HFFc6 (cell line): Measurements from ENCODE around the gene SPX. TPM values are rescaled to one million over a fixed set of nuclear protein-coding genes. Genes with fewer than 3 reads are reported as not detected.

Source experiments
- DNase-seq: peaks from one replicate; pipeline ENCODE4 v3.0.0-alpha.2; 2018
- H3K27ac Mint-ChIP-seq: 2 replicates; pipeline ENCODE4 v1.8.0; 2020; ENCODE audit warnings: mild to moderate bottlenecking, mixed read lengths
- H3K27me3 Mint-ChIP-seq: 2 replicates; pipeline ENCODE4 v1.8.0; 2021; ENCODE audit warnings: mild to moderate bottlenecking, moderate library complexity, mixed read lengths; ENCODE audit not compliant: insufficient read depth
- H3K36me3 Mint-ChIP-seq: 2 replicates; pipeline ENCODE4 v1.8.0; 2021; ENCODE audit warnings: low read depth, mixed read lengths
- H3K4me1 Mint-ChIP-seq: 2 replicates; pipeline ENCODE4 v1.8.0; 2020; ENCODE audit warnings: low read depth, mixed read lengths
- H3K4me3 Mint-ChIP-seq: 2 replicates; pipeline ENCODE4 v1.8.0; 2020; ENCODE audit warnings: mild to moderate bottlenecking, moderate library complexity, mixed read lengths
- H3K9me3 Mint-ChIP-seq: 2 replicates; pipeline ENCODE4 v1.8.0; 2020; ENCODE audit warnings: mild to moderate bottlenecking, mixed read lengths
- total RNA-seq, 6 experiments: library from RNA; stranded (reverse); fragmentation: NEBNext Ultra II Directional; extraction: Animal tissue kit (Norgen Biotek cat#: 25700); gene quantifications; 2 replicates in 1 of 6; 3 replicates in 5 of 6; pipeline ENCODE4 v1.2.3, GENCODE V29; 2021
- TF ChIP-seq, protein P1 (sequence below): fragments of 200-600 bp; sonication (generic); IDR thresholded peaks from 2 replicates; pipeline ENCODE4 v1.5.0; 2021; ENCODE audit warnings: antibody characterized with exemption, mild to moderate bottlenecking

The SPX gene
- total RNA-seq, 6 experiments from 2014 or later: not detected

DNA sequence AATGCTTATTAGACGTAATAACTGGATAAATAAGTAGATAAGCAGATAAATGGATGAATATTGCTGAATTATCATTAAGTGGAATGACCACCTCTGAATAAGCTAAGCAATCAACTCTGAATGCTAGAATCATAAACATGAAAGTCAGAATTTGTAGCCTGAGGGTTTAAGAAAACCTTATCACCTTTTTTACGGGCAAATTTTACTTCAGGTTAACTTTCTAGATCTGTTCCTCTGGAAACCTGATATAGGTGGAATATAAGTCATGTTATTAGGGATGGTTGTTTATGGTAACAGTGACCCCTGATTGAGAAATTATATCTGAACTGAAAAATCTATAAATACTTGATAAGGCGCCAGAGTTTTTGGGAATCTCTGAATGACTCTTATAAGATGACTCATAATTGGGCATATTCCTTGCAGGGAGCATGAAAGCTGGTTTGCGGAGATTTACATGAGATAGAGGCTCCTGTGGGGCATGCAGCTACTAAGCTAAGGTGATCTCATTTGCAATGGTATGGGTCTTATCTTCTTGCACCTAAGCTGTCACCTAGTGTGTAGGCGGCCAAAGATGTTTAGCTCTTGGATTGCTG, 12.1 kb downstream of the SPX start:
- H3K27me3 Mint-ChIP-seq: peaks cover 6% of the 10 kb centered on the region
- H3K36me3 Mint-ChIP-seq: no peaks in the 10 kb centered on the region
- no peak overlapping the region for H3K27ac Mint-ChIP-seq
- no peak for DNase-seq
- no peak overlapping the region for H3K4me3 Mint-ChIP-seq
- TF ChIP-seq, protein P1, sequence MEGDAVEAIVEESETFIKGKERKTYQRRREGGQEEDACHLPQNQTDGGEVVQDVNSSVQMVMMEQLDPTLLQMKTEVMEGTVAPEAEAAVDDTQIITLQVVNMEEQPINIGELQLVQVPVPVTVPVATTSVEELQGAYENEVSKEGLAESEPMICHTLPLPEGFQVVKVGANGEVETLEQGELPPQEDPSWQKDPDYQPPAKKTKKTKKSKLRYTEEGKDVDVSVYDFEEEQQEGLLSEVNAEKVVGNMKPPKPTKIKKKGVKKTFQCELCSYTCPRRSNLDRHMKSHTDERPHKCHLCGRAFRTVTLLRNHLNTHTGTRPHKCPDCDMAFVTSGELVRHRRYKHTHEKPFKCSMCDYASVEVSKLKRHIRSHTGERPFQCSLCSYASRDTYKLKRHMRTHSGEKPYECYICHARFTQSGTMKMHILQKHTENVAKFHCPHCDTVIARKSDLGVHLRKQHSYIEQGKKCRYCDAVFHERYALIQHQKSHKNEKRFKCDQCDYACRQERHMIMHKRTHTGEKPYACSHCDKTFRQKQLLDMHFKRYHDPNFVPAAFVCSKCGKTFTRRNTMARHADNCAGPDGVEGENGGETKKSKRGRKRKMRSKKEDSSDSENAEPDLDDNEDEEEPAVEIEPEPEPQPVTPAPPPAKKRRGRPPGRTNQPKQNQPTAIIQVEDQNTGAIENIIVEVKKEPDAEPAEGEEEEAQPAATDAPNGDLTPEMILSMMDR: no peak
- no peaks in the 10 kb centered on the region for H3K9me3 Mint-ChIP-seq
- H3K4me1 Mint-ChIP-seq: no peaks in the 10 kb centered on the region

GRCh38 chr12:21539797-21540196, 13.7 kb downstream of the SPX start:
- no peak overlapping the region for H3K4me3 Mint-ChIP-seq
- H3K9me3 Mint-ChIP-seq: no peaks in the 10 kb centered on the region
- H3K27ac Mint-ChIP-seq: no peak overlapping the region
- peaks cover 1% of the 10 kb centered on the region for H3K27me3 Mint-ChIP-seq
- DNase-seq: no peak
- TF ChIP-seq, protein P1: no peak
- H3K36me3 Mint-ChIP-seq: no peaks in the 10 kb centered on the region
- no peaks in the 10 kb centered on the region for H3K4me1 Mint-ChIP-seq

- no peaks in the 10 kb centered on the region for H3K36me3 Mint-ChIP-seq
- H3K4me3 Mint-ChIP-seq: no peak overlapping the region
- no peak for DNase-seq
- peaks cover 1% of the 10 kb centered on the region; the same call in 1 of the 2 replicates for H3K27me3 Mint-ChIP-seq
- peaks cover 6% of the 10 kb centered on the region for H3K4me1 Mint-ChIP-seq
- no peaks in the 10 kb centered on the region for H3K9me3 Mint-ChIP-seq
- H3K27ac Mint-ChIP-seq: no peak overlapping the region
- TF ChIP-seq, protein P1: no peak
These were observed 15.7 kb downstream of the SPX start for GRCh38 chr12:21541773-21542172.

DNA sequence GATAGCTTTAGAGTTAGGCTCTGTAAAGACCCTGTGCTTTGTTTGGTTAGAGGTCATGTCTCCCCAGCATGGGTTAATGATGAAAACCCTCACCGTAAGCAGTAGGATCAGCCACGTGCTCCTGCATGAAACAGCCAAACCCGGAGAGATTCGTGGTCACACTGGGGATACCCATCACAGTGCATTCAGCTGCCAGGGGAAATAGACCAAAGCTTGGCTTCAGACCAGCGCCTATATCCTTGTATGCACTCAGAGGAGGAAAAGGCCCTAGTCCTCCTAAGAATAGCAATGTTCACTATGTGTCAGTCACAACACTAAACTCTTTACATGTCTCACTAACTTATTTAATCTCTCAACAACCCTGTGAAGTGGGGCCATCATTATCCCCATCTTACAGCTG, 16.3 kb downstream of the SPX start:
- Mint-ChIP-seq H3K27ac (no peak overlapping the region), H3K4me1 (peaks cover 13% of the 10 kb centered on the region), H3K36me3 (no peaks in the 10 kb centered on the region), H3K4me3 (no peak overlapping the region), H3K9me3 (no peaks in the 10 kb centered on the region), H3K27me3 (peaks cover 1% of the 10 kb centered on the region; the same call in 1 of the 2 replicates)
- DNase-seq: no peak
- TF ChIP-seq, protein P1: no peak

DNA sequence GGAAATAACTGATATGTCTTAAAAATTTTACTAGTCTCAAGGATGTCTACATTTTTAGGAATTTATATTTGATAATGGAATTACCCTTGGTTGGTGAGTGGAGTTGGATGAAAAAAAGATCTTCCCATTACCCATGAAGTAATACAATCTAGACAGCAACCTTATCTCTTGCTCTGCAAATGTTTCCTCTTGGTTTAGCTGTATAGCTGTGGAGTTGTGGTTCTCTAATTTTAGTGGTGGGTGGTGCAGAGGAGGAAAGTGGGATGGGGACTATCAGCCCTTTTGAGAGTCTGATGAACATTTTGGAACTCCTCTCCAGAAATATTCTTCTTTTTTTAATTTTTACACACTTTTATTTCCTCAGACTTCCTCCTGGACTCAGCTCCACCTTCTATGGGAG, 17.1 kb downstream of the SPX start:
- H3K4me3 Mint-ChIP-seq: no peak overlapping the region
- peaks cover 19% of the 10 kb centered on the region for H3K4me1 Mint-ChIP-seq
- H3K36me3 Mint-ChIP-seq: no peaks in the 10 kb centered on the region
- TF ChIP-seq, protein P1: no peak
- no peak overlapping the region for H3K27ac Mint-ChIP-seq
- no peaks in the 10 kb centered on the region for H3K9me3 Mint-ChIP-seq
- no peak for DNase-seq
- H3K27me3 Mint-ChIP-seq: peaks cover 1% of the 10 kb centered on the region; the same call in 1 of the 2 replicates
